ENCODE data around the gene CDH22. TPM values are rescaled to one million over a fixed set of nuclear protein-coding genes. Genes with fewer than 3 reads are reported as not detected.

The CDH22 gene
- total RNA-seq, 1 experiment from 2014 or later: not detected

GRCh38 chr20:46249671-46250070, 58.6 kb downstream of the CDH22 start:
- no peak for DNase-seq (ENCODE audit: extremely low read depth, low read depth)

- DNase-seq (ENCODE audit: extremely low read depth, low read depth): no peak
These were observed 61.7 kb downstream of the CDH22 start for GRCh38 chr20:46246559-46246958.

- no peak for DNase-seq (ENCODE audit: extremely low read depth, low read depth)
These were observed 64.3 kb downstream of the CDH22 start for GRCh38 chr20:46243707-46244628.

- DNase-seq (ENCODE audit: extremely low read depth, low read depth): no peak
These were observed 65.9 kb downstream of the CDH22 start for GRCh38 chr20:46242390-46242789.

- DNase-seq (ENCODE audit: extremely low read depth, low read depth): no peak
These were observed 67.4 kb downstream of the CDH22 start for GRCh38 chr20:46240881-46241280.

GRCh38 chr20:46240065-46240464, 68.2 kb downstream of the CDH22 start:
- no peak for DNase-seq (ENCODE audit: extremely low read depth, low read depth)

- no peak for DNase-seq (ENCODE audit: extremely low read depth, low read depth)
These were observed 70.6 kb downstream of the CDH22 start for GRCh38 chr20:46237736-46238135.

- no peak for DNase-seq (ENCODE audit: extremely low read depth, low read depth)
These were observed 71.1 kb downstream of the CDH22 start for GRCh38 chr20:46237227-46237626.

GRCh38 chr20:46235077-46235476, 73.2 kb downstream of the CDH22 start:
- DNase-seq (ENCODE audit: extremely low read depth, low read depth): no peak

- no peak for DNase-seq (ENCODE audit: extremely low read depth, low read depth)
These were observed 74.6 kb downstream of the CDH22 start for GRCh38 chr20:46233701-46234100.

- no peak for DNase-seq (ENCODE audit: extremely low read depth, low read depth)
These were observed 75.8 kb downstream of the CDH22 start for GRCh38 chr20:46232539-46232938.

GRCh38 chr20:46230801-46231282, 77.5 kb downstream of the CDH22 start:
- no peak for DNase-seq (ENCODE audit: extremely low read depth, low read depth)

- no peak for DNase-seq (ENCODE audit: extremely low read depth, low read depth)
These were observed 78.2 kb downstream of the CDH22 start for GRCh38 chr20:46230106-46230491.

GRCh38 chr20:46229478-46230105, 78.7 kb downstream of the CDH22 start:
- no peak for DNase-seq (ENCODE audit: extremely low read depth, low read depth)

GRCh38 chr20:46228670-46229069, 79.6 kb downstream of the CDH22 start:
- DNase-seq (ENCODE audit: extremely low read depth, low read depth): no peak

- no peak for DNase-seq (ENCODE audit: extremely low read depth, low read depth)
These were observed 81.0 kb downstream of the CDH22 start for GRCh38 chr20:46227272-46227767.

GRCh38 chr20:46226602-46227001, 81.7 kb downstream of the CDH22 start:
- DNase-seq (ENCODE audit: extremely low read depth, low read depth): no peak

GRCh38 chr20:46222521-46223007, 85.7 kb downstream of the CDH22 start:
- DNase-seq (ENCODE audit: extremely low read depth, low read depth): no peak

- DNase-seq (ENCODE audit: extremely low read depth, low read depth): no peak
These were observed 87.0 kb downstream of the CDH22 start for GRCh38 chr20:46221256-46221833.

GRCh38 chr20:46220455-46221207, 87.7 kb downstream of the CDH22 start:
- DNase-seq (ENCODE audit: extremely low read depth, low read depth): no peak

Data from NCI-H460 (cell line).